NCI-H2171 (cell line): ENCODE data around the gene CHRDL1.
"Not testable (repeated sequence)": the region's sequence is repeated elsewhere in the genome, so short reads cannot be mapped to it uniquely, and the experiment has no call there.

Experiments
- DNase-seq: peaks from one replicate; lab custom pipeline; 2025; lab: John Stamatoyannopoulos, UW

CHRDL1 gene

DNA sequence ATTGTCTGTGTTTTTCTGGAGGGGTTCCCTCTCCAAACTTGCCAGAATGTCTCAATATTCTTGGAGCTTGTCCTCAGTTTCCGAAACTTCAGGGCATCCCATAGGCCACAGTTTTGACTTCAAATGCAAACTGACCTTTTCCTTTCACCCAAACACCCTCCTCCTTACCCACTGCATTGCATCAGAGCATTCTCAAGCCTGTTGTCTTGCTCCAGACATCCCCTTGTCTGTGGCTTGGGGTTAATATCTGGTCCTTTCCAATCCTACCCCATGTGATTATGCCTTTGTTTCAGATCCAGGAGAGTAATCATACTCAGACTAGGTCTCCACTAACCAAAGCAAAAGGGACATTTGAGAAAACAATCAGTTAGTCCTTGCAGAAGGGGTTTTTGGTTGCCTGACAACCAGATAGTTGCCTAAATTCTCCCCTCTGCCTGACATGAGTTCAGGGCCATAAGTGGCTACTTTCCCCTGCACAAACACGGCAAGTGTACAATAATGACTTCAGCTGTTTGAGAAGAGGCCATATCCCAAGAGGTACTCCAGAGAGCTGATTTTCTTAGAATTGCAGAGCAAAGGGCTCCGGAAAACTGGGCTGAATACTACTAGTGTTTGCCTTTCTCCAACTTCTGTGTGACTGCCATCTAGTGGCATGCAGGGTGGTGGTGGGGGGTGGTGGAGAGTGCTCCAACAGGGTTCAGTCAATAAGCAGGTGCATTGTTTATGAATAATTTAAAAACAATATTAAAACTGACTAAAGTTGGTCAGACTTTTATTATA, 130.2 kb downstream of the CHRDL1 start:
- DNase-seq = no peak

- no peak for DNase-seq
Observed at GRCh38 chrX:110657073-110657472, 138.5 kb downstream of the CHRDL1 start.

GRCh38 chrX:110654280-110654679, 141.3 kb downstream of the CHRDL1 start:
- not testable (repeated sequence) for DNase-seq

GRCh38 chrX:110646386-110646785, 149.2 kb downstream of the CHRDL1 start:
- DNase-seq = no peak
